GM18861 (cell line): Measurements from ENCODE around the gene RNF38.
"Not testable (repeated sequence)": the region's sequence is repeated elsewhere in the genome, so short reads cannot be mapped to it uniquely, and the experiment has no call there.

ENCODE experiments used
- ATAC-seq: cut with Tn5 transposase; IDR thresholded peaks from one replicate; pipeline ENCODE4 v1.9.1; 2021; ENCODE audit not compliant: unreplicated experiment

The RNF38 gene

GRCh38 chr9:36336131-36336907, 63.8 kb downstream of the RNF38 start:
- ATAC-seq, result no peak

- ATAC-seq, result no peak
Observed at GRCh38 chr9:36332006-36332405, 68.1 kb downstream of the RNF38 start.

GRCh38 chr9:36328798-36329411, 71.2 kb downstream of the RNF38 start:
- no peak for ATAC-seq

GRCh38 chr9:36325081-36325828, 74.8 kb downstream of the RNF38 start:
- no peak for ATAC-seq

- ATAC-seq, result no peak
Observed at GRCh38 chr9:36323926-36324325, 76.1 kb downstream of the RNF38 start.

- ATAC-seq, result no peak
Observed at GRCh38 chr9:36322462-36322861, 77.6 kb downstream of the RNF38 start.

- not testable (repeated sequence) for ATAC-seq
Observed at GRCh38 chr9:36321903-36322302, 78.2 kb downstream of the RNF38 start.

- no peak for ATAC-seq
Observed at GRCh38 chr9:36320466-36320865, 79.6 kb downstream of the RNF38 start.

GRCh38 chr9:36319806-36320205, 80.3 kb downstream of the RNF38 start:
- no peak for ATAC-seq

- no peak for ATAC-seq
Observed at GRCh38 chr9:36319183-36319582, 80.9 kb downstream of the RNF38 start.

- no peak for ATAC-seq
Observed at GRCh38 chr9:36318212-36318802, 81.8 kb downstream of the RNF38 start.

GRCh38 chr9:36317766-36318165, 82.3 kb downstream of the RNF38 start:
- ATAC-seq, result no peak

- no peak for ATAC-seq
Observed at GRCh38 chr9:36316611-36317317, 83.3 kb downstream of the RNF38 start.

- no peak for ATAC-seq
Observed at GRCh38 chr9:36316049-36316448, 84.0 kb downstream of the RNF38 start.

GRCh38 chr9:36315283-36315682, 84.8 kb downstream of the RNF38 start:
- ATAC-seq, result no peak

GRCh38 chr9:36314740-36315139, 85.3 kb downstream of the RNF38 start:
- ATAC-seq, result no peak

GRCh38 chr9:36306471-36307306, 93.4 kb downstream of the RNF38 start:
- ATAC-seq, result no peak

GRCh38 chr9:36304366-36304765, 95.7 kb downstream of the RNF38 start:
- not testable (repeated sequence) for ATAC-seq

- ATAC-seq, result no peak
Observed at GRCh38 chr9:36301227-36301626, 98.8 kb downstream of the RNF38 start.

GRCh38 chr9:36298566-36298965, 101.5 kb downstream of the RNF38 start:
- no peak for ATAC-seq
